Neuron (in vitro differentiated cells): ENCODE results near the gene APH1A.

ENCODE experiments used
- H2AFZ ChIP-seq: one replicate; pipeline ENCODE4 v1.6.1; 2013; ENCODE audit warnings: low read depth, mild to moderate bottlenecking, inconsistent platforms, low read length, moderate library complexity
- H3K27me3 ChIP-seq: one replicate; pipeline ENCODE4 v1.6.1; 2013; ENCODE audit warnings: low read length; ENCODE audit not compliant: insufficient read depth
- H3K36me3 ChIP-seq: one replicate; pipeline ENCODE4 v1.6.1; 2013; ENCODE audit warnings: low read length; ENCODE audit not compliant: insufficient read depth
- H3K4me1 ChIP-seq: one replicate; pipeline ENCODE4 v1.6.1; 2013; ENCODE audit warnings: low read length; ENCODE audit not compliant: insufficient read depth
- H3K4me3 ChIP-seq: 2 replicates; pipeline ENCODE4 v1.5.1; 2013; ENCODE audit warnings: mild to moderate bottlenecking, low read length, moderate library complexity
- H3K9me3 ChIP-seq: one replicate; pipeline ENCODE4 v1.6.1; 2013; ENCODE audit warnings: low read length

Gene APH1A

GRCh38 chr1:150282558-150282958 lies 13.7 kb upstream of the APH1A start:
- Histone ChIP-seq H3K4me1 (no peaks in the 10 kb centered on the region), H2AFZ (no peak overlapping the region), H3K4me3 (peak overlapping the region; percentile 54), H3K27me3 (no peaks in the 10 kb centered on the region), H3K36me3 (peaks cover 20% of the 10 kb centered on the region), H3K9me3 (no peaks in the 10 kb centered on the region)

- H2AFZ ChIP-seq = no peak within 1 kb of the TSS
- H3K9me3 ChIP-seq = no peaks in the 10 kb centered on the region
- H3K27me3 ChIP-seq = no peaks in the 10 kb centered on the region
These were observed 13.1 kb upstream of the APH1A start, which contains the start of gene CIART for GRCh38 chr1:150281758-150282557. Gene CIART, plus strand, starts transcription at chr1:150282554. Its CDS starts 714 bp downstream, at chr1:150283268.

GRCh38 chr1:150281221-150281757 lies 12.5 kb upstream of the APH1A start:
- H3K9me3 ChIP-seq = no peaks in the 10 kb centered on the region
- H3K36me3 ChIP-seq = peaks cover 26% of the 10 kb centered on the region
- no peak overlapping the region for H2AFZ ChIP-seq
- H3K4me3 ChIP-seq = peak overlapping the region; percentile 27
- no peaks in the 10 kb centered on the region for H3K4me1 ChIP-seq
- no peaks in the 10 kb centered on the region for H3K27me3 ChIP-seq

More at GRCh38 chr1:150281758-150282557, 13.1 kb upstream of the APH1A start, which contains the start of gene CIART:
- Histone ChIP-seq H3K4me3 (peak within 1 kb of the TSS; percentile 54), H3K36me3 (peaks cover 21% of the 10 kb centered on the region), H3K4me1 (no peaks in the 10 kb centered on the region)

GRCh38 chr1:150280138-150280707 lies 11.4 kb upstream of the APH1A start:
- H3K4me3 ChIP-seq = no peak overlapping the region
- H2AFZ ChIP-seq = no peak overlapping the region
- no peaks in the 10 kb centered on the region for H3K4me1 ChIP-seq
- H3K36me3 ChIP-seq = peaks cover 27% of the 10 kb centered on the region
- H3K9me3 ChIP-seq = no peaks in the 10 kb centered on the region
- no peaks in the 10 kb centered on the region for H3K27me3 ChIP-seq

GRCh38 chr1:150273311-150273710 lies 4.5 kb upstream of the APH1A start:
- Histone ChIP-seq H2AFZ (no peak overlapping the region), H3K4me3 (peak overlapping the region; percentile 65)

GRCh38 chr1:150271291-150271959 lies 2.6 kb upstream of the APH1A start:
- Histone ChIP-seq H3K36me3 (peaks cover 16% of the 10 kb centered on the region), H3K9me3 (no peaks in the 10 kb centered on the region), H3K27me3 (no peaks in the 10 kb centered on the region), H3K4me3 (no peak overlapping the region), H3K4me1 (peaks cover 29% of the 10 kb centered on the region), H2AFZ (no peak overlapping the region)

More at GRCh38 chr1:150273311-150273710, 4.5 kb upstream of the APH1A start:
- Histone ChIP-seq H3K4me1 (peaks cover 18% of the 10 kb centered on the region), H3K27me3 (no peaks in the 10 kb centered on the region), H3K36me3 (peaks cover 13% of the 10 kb centered on the region), H3K9me3 (no peaks in the 10 kb centered on the region)

- H2AFZ ChIP-seq = peak overlapping the region; percentile 35
These were observed 635 bp upstream of the APH1A start for GRCh38 chr1:150269451-150269850.

GRCh38 chr1:150268340-150268704 lies 494 bp downstream of the APH1A start:
- Histone ChIP-seq H3K27me3 (no peaks in the 10 kb centered on the region), H3K4me3 (peak overlapping the region; percentile 83), H3K36me3 (peaks cover 34% of the 10 kb centered on the region), H2AFZ (no peak overlapping the region), H3K4me1 (peaks cover 21% of the 10 kb centered on the region), H3K9me3 (no peaks in the 10 kb centered on the region)

More at GRCh38 chr1:150269451-150269850, 635 bp upstream of the APH1A start:
- peaks cover 32% of the 10 kb centered on the region for H3K36me3 ChIP-seq
- peaks cover 29% of the 10 kb centered on the region for H3K4me1 ChIP-seq
- H3K9me3 ChIP-seq = no peaks in the 10 kb centered on the region
- peak overlapping the region; percentile 83 for H3K4me3 ChIP-seq
- H3K27me3 ChIP-seq = no peaks in the 10 kb centered on the region

GRCh38 chr1:150267896-150268295 lies 920 bp downstream of the APH1A start:
- H3K4me3 ChIP-seq = peak overlapping the region; percentile 83
- no peaks in the 10 kb centered on the region for H3K27me3 ChIP-seq
- H3K36me3 ChIP-seq = peaks cover 36% of the 10 kb centered on the region
- H2AFZ ChIP-seq = no peak overlapping the region
- peaks cover 17% of the 10 kb centered on the region for H3K4me1 ChIP-seq
- H3K9me3 ChIP-seq = no peaks in the 10 kb centered on the region

- no peak overlapping the region for H3K4me3 ChIP-seq
- H2AFZ ChIP-seq = no peak overlapping the region
- peaks cover 50% of the 10 kb centered on the region for H3K36me3 ChIP-seq
- H3K27me3 ChIP-seq = no peaks in the 10 kb centered on the region
- H3K4me1 ChIP-seq = peaks cover 30% of the 10 kb centered on the region
- no peaks in the 10 kb centered on the region for H3K9me3 ChIP-seq
These were observed 5.3 kb downstream of the APH1A start for GRCh38 chr1:150263549-150263948.

GRCh38 chr1:150262388-150263320 lies 6.2 kb downstream of the APH1A start:
- Histone ChIP-seq H3K4me1 (peaks cover 34% of the 10 kb centered on the region), H3K27me3 (no peaks in the 10 kb centered on the region), H3K4me3 (no peak overlapping the region), H2AFZ (no peak overlapping the region), H3K9me3 (no peaks in the 10 kb centered on the region), H3K36me3 (peaks cover 49% of the 10 kb centered on the region)

GRCh38 chr1:150261367-150261766 lies 7.4 kb downstream of the APH1A start:
- Histone ChIP-seq H3K27me3 (no peaks in the 10 kb centered on the region), H3K4me1 (peaks cover 37% of the 10 kb centered on the region), H2AFZ (no peak overlapping the region), H3K36me3 (peaks cover 37% of the 10 kb centered on the region), H3K9me3 (no peaks in the 10 kb centered on the region), H3K4me3 (no peak overlapping the region)
